Activated naive CD8-positive, alpha-beta T cell treated with anti-CD3 and anti-CD28 coated beads, Interleukin-2, amount 10 ng/mL, durations not matched to agents 7 days and 5 days (primary cell): ENCODE data around the gene GNB1. TPM values are rescaled to one million over a fixed set of nuclear protein-coding genes. Genes with fewer than 3 reads are reported as not detected.

Source experiments
- ATAC-seq: fragments of 150-1000 bp; cut with Tn5 transposase; one replicate; pipeline ENCODE4 v1.10.0; 2021; ENCODE audit warnings: low read depth, moderate library complexity
- POLR2A ChIA-PET: fragments of 350-600 bp; sonication (Branson Sonifier 250); formaldehyde crosslinking; loops from one replicate; lab custom pipeline; 2021; ENCODE audit warnings: antibody characterized with exemption; lab: Charles Lee
- DNase-seq: peaks from one replicate; pipeline ENCODE4 v3.0.0; 2021
- H3K27ac Mint-ChIP-seq: one replicate; pipeline ENCODE4 v1.8.0; 2022; ENCODE audit warnings: mild to moderate bottlenecking, mixed read lengths
- H3K27me3 Mint-ChIP-seq: one replicate; pipeline ENCODE4 v1.8.0; 2022; ENCODE audit warnings: mild to moderate bottlenecking, moderate library complexity, mixed read lengths
- H3K36me3 Mint-ChIP-seq: one replicate; pipeline ENCODE4 v1.8.0; 2021; ENCODE audit warnings: mild to moderate bottlenecking, mixed read lengths
- H3K4me1 Mint-ChIP-seq: one replicate; pipeline ENCODE4 v1.8.0; 2021; ENCODE audit warnings: mixed read lengths
- H3K4me3 Mint-ChIP-seq: one replicate; pipeline ENCODE4 v1.8.0; 2022; ENCODE audit warnings: mild to moderate bottlenecking, moderate library complexity, mixed read lengths
- H3K9me3 Mint-ChIP-seq: one replicate; pipeline ENCODE4 v1.8.0; 2021; ENCODE audit warnings: mixed read lengths
- total RNA-seq, 2 experiments: library from RNA; stranded (reverse); gene quantifications; one replicate each; pipeline ENCODE4 v1.2.3, GENCODE V29; 2021

GNB1 gene
- total RNA-seq, 2 experiments from 2014 or later = 353 to 372 TPM

DNA sequence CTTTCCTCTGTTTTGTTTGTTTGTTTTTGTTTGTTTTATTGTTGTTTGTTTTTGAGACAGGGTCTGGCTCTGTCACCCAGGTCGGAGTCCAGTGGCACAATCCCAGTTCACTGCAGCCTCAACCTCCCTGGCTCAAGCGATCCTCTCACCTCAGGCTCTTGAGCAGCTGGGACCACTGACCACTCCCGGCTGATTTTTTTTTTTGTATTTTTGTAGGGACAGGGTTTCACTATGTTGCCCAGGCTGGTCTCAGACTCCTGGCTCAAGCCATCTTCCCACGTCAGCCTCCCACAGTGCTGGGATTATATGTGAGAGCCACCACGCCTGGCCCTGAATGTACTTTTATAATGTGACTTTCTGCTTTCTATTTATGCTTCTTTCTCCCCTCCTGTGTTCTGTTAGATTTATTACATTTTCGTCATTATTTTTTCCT lies 19.2 kb upstream of the GNB1 start:
- Mint-ChIP-seq H3K4me3 (peak overlapping the region; percentile 70), H3K27me3 (peaks cover 4% of the 10 kb centered on the region), H3K4me1 (peaks cover 12% of the 10 kb centered on the region), H3K9me3 (no peaks in the 10 kb centered on the region), H3K36me3 (no peaks in the 10 kb centered on the region), H3K27ac (peak overlapping the region; percentile 77)
- no peak for ATAC-seq
- POLR2A ChIA-PET = interaction anchor here (0.7 to 1.7 kb wide), 3 partner anchors 12 to 186 kb away, joined by 3 to 7 read pairs (median 5); partner anchors contain the start of gene CDK11A
- no peak for DNase-seq

DNA sequence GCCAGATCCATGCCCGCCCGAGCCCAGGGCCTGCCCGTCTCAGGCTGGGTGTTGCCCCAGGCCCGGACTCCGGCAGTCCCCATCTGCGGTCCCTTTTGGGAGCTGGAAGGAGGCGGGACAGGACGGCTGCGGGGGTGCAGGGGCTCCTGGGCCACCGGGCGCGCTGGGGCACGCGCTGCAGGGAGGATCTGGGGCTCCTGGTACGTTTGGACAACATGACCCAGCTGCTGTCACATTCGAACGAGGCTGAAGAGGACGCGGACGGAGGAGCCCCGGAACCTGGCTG lies 17.6 kb upstream of the GNB1 start:
- Mint-ChIP-seq H3K9me3 (no peaks in the 10 kb centered on the region), H3K27me3 (peaks cover 3% of the 10 kb centered on the region), H3K36me3 (no peaks in the 10 kb centered on the region), H3K4me3 (peak overlapping the region; percentile 71), H3K4me1 (peaks cover 12% of the 10 kb centered on the region), H3K27ac (peak overlapping the region; percentile 73)
- POLR2A ChIA-PET = interaction anchor here (0.9 to 4.9 kb wide), 13 partner anchors 9 to 278 kb away, joined by 3 to 38 read pairs (median 4); partner anchors contain the start of gene NADK
- no peak for DNase-seq
- peak; percentile 19 for ATAC-seq

DNA sequence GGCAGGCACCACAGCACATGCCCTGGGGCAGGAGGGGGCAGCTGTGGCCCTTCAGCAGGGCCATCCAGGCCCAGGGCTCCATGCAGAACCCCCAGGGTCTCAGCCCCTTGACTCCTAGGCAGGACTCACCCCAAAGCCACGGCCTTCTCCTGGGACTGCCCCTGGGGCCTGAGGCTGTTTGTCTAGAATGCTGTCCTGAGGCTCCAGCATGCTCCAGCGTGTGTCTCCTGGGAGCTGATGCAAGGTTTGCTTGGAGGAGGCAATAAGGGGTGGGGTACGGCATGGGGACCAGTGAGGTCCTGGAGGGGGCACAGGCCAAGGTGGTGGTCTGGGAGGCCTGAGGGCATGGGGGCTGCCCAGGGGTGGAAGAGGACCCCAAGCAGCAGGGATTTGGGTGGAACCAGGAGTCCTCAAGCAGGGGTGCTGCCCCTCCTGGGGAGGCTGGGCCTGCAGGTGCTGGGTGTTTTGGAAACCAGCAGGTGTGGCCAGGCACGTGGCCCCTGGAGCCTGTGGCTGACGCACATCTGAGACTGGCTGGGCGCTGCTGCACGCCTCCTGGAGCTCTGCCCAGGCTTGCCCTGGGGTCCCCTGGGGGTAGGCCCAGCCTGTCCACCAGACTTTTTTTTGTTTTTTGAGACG lies 16.3 kb upstream of the GNB1 start:
- ATAC-seq = no peak
- Mint-ChIP-seq H3K36me3 (no peaks in the 10 kb centered on the region), H3K27me3 (peaks cover 1% of the 10 kb centered on the region), H3K9me3 (no peaks in the 10 kb centered on the region), H3K4me1 (peaks cover 12% of the 10 kb centered on the region), H3K27ac (no peak overlapping the region), H3K4me3 (no peak overlapping the region)
- peak; percentile 38 for DNase-seq
- POLR2A ChIA-PET = interaction anchor here (2.5 to 4.9 kb wide), 2 partner anchors 128 to 137 kb away, joined by 6 to 38 read pairs; partner anchors contain the start of gene NADK

DNA sequence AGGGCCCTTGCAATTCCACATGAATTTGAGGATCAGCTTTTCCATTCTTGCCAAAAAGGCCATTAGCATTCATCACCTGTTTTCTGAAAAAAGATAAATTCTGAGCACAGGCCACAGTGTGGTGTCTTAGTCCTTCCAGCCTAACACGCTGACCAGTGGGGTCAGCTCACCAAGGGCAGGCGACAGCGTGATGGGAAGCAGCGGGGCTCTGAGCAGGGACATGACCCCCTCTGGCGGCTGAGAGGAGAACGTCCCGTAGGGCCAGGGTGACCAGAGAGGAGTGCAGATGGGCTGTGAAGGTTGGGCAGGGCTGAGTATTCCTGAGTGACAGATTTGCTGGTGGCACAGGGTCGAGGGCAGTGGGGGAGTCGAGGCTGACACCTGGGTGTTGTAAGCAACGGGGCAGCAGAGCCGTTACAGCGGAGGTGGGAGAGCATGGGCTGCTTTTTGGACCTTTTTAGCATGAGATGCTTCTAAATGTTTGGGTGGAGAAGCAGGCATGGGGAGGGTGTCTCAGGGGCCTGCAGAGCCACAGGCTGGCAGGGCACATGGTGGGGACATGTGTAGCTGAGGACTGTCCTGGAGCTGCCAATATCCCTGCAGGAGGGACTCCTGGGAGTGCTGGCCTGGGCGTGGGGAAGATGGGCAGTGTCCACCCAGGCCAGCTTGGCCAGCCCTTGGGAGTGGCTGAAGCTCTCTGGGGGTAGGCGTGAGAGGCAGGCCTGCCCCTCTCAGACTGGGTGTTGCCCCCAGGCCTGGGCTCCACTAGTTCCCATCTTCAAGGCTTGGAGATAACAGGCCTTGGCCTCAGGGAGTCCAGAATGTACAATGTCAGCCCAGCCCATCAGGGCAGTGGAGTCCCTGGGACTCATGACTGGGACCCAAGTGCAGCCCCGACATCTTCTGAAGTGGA lies 15.6 kb upstream of the GNB1 start:
- Mint-ChIP-seq H3K27me3 (peaks cover 1% of the 10 kb centered on the region), H3K4me1 (peaks cover 12% of the 10 kb centered on the region)
- POLR2A ChIA-PET = interaction anchor here (4.9 kb wide), 1 partner anchor 128 kb away, joined by 38 read pairs; the partner anchor contains the start of gene NADK

DNA sequence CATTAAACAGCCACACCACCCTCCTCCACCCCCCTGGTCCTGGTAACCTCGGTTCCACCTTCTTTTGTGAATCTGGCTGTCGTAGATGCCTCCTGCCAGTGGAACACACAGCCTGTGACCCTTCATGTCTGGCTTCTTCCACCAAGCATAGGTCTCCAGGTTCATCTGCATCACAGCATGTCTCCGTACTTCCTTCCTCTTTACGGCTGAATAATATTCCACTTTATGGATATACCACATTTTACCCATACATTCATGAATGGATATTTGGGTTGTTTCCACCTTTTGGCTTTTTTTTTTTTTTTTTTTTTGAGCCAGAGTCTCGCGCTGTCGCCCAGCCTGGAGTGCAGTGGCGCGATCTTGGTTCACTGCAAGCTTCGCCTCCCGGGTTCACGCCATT lies 12.3 kb upstream of the GNB1 start:
- Mint-ChIP-seq H3K27me3 (peaks cover 7% of the 10 kb centered on the region), H3K4me3 (no peak overlapping the region), H3K4me1 (peaks cover 10% of the 10 kb centered on the region), H3K9me3 (no peaks in the 10 kb centered on the region), H3K27ac (no peak overlapping the region), H3K36me3 (no peaks in the 10 kb centered on the region)
- DNase-seq (no peak), ATAC-seq (no peak)
- POLR2A ChIA-PET = no interaction called here

More for the DNA sequence above, 15.6 kb upstream of the GNB1 start:
- Mint-ChIP-seq H3K9me3 (no peaks in the 10 kb centered on the region), H3K27ac (peak overlapping the region; percentile 78), H3K4me3 (peak overlapping the region; percentile 30), H3K36me3 (no peaks in the 10 kb centered on the region)
- ATAC-seq (peak; percentile 27), DNase-seq (peak; percentile 73)

DNA sequence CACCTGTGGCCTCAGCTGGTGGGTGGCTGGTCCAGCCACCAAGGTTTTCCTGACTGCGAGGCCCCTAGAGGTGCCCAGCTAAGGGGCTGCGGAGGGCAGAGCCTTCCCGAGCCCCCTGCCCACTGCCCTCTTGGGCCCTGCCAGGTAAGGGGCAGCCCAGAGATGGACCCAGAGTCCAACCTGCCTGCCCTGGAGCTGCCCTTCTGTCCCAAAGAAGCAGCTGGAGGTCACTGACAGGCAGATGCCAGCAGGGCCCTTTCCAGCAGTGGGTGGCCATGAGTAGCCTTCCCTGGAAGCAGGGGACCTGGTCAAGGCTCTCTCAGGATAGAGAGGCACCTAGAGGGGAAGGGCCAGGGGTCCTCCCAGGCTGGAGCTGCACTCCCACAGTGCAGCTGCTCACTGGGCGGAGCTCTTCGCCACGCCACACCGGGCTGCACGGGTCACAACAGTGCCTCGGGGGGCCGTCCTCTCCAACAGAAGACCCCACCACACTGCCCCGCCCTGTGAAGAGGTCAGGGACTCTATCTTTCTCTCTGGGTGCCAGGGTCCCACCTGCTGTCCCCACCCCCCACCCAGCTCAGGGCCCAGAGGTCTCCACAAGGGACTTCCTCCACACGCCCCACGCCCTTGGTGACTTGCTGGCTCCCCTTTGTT lies 10.9 kb upstream of the GNB1 start:
- H3K4me3 Mint-ChIP-seq = no peak overlapping the region
- H3K4me1 Mint-ChIP-seq = peaks cover 7% of the 10 kb centered on the region
- POLR2A ChIA-PET = interaction anchor here (0.8 kb wide), 1 partner anchor 125 kb away, joined by 3 read pairs; no protein-coding TSS in a partner anchor
- no peaks in the 10 kb centered on the region for H3K9me3 Mint-ChIP-seq
- ATAC-seq = no peak
- H3K36me3 Mint-ChIP-seq = no peaks in the 10 kb centered on the region
- H3K27me3 Mint-ChIP-seq = peaks cover 7% of the 10 kb centered on the region
- no peak for DNase-seq
- no peak overlapping the region for H3K27ac Mint-ChIP-seq

DNA sequence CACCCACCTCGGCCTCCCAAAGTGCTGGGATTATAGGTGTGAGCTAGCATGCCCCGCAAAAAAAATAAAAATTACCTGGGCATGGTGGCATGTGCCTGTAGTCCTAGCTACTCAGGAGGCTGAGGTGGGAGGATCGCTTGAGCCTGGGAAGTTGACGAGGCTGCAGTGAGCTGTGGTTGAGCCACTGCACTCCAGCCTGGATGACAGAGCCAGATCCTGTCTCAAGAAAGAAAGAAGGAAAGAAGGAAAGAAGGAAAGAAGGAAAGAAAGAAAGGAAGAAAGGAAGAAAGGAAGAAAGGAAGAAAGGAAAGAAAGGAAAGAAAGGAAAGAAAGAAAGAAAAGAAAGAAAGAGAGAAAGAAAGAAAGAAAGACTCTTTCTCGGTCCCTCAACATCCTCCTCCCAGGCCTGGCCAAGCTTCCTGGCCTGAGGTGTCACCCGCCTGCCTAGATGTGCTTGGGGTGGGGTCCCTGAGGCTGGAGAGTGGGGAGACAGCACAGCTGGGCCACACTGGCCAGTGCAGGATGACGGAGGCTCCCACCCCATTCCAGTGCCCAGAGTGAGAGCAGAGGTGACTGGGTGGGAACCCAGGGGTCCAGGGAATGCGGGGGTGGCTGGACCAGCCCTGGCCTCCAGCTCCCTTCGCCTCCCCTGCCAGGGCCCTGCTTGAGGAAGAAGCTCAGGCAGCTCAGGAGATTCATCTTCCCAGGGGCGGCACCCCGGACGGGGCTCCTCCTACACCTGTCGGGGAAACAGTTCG lies 10.2 kb upstream of the GNB1 start:
- H3K4me3 Mint-ChIP-seq = no peak overlapping the region
- no peak for DNase-seq
- no peaks in the 10 kb centered on the region for H3K36me3 Mint-ChIP-seq
- H3K27me3 Mint-ChIP-seq = peaks cover 7% of the 10 kb centered on the region
- peaks cover 3% of the 10 kb centered on the region for H3K4me1 Mint-ChIP-seq
- ATAC-seq = no peak
- H3K27ac Mint-ChIP-seq = no peak overlapping the region
- no peaks in the 10 kb centered on the region for H3K9me3 Mint-ChIP-seq
- POLR2A ChIA-PET = no interaction called here

DNA sequence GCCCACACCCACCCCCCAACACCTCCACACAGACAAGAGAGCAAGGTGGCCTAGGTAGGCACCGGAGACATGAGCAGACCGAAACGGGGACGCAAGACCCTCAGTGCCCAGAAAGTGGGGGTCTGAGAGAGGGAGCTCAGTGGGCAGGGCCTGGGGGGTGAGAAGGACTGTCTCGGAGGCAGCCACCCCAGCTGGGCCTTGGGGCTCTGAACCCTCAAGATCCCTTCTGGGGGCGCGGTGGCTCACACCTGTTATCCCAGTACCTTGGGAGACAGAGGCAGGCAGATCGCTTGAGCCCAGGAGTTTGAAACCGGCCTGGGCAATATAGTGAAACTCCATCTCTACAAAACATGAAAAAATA lies 9.1 kb upstream of the GNB1 start:
- POLR2A ChIA-PET = interaction anchor here (0.9 kb wide), 1 partner anchor 9 kb away, joined by 3 read pairs; no protein-coding TSS in a partner anchor

DNA sequence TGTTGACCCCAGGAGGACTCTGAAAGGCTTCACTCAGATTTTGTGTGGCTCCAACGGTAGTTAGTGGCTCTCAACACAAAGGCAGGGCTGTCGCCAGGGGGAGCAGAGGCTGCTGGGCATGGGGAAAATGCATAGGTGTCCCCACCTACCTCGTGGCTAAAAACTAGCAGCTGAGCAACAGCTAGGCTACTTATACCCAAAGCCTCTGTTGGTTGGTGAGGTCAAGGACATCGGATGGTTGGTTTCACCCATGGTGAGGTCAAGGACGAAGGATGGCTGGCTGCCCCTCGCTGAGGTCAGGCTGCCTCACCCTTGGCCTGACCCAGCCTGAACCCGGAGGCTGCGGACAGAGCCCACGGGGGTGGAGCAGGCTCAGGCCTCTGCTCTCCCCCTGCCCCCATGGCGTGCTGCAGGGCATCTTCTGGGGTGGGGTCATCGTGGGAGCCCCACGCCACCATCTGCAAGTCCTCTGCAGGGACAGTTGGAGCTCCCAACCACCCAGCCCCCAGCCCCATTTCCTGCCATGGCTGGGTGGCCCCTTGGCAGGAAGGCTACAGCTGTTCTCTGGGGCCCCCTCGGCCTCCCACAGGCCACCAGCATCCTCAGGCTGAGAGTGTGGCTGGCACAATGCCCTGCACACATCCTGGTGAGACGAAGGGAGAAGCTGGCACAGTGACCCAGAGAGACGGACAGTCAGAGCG lies 8.5 kb upstream of the GNB1 start:
- ATAC-seq = peak; percentile 45
- POLR2A ChIA-PET = interaction anchor here (0.6 to 1.5 kb wide), 3 partner anchors 9 to 16 kb away, joined by 3 to 7 read pairs (median 5); no protein-coding TSS in a partner anchor
- DNase-seq = peak; percentile 44
- H3K36me3 Mint-ChIP-seq = no peaks in the 10 kb centered on the region
- peaks cover 7% of the 10 kb centered on the region for H3K27me3 Mint-ChIP-seq
- no peak overlapping the region for H3K4me3 Mint-ChIP-seq
- no peaks in the 10 kb centered on the region for H3K9me3 Mint-ChIP-seq
- H3K27ac Mint-ChIP-seq = peak overlapping the region; percentile 45
- peaks cover 10% of the 10 kb centered on the region for H3K4me1 Mint-ChIP-seq

More for the DNA sequence above, 9.1 kb upstream of the GNB1 start:
- no peak for DNase-seq
- Mint-ChIP-seq H3K27me3 (peaks cover 7% of the 10 kb centered on the region), H3K36me3 (no peaks in the 10 kb centered on the region), H3K27ac (no peak overlapping the region), H3K9me3 (no peaks in the 10 kb centered on the region), H3K4me1 (peaks cover 4% of the 10 kb centered on the region), H3K4me3 (no peak overlapping the region)
- no peak for ATAC-seq

DNA sequence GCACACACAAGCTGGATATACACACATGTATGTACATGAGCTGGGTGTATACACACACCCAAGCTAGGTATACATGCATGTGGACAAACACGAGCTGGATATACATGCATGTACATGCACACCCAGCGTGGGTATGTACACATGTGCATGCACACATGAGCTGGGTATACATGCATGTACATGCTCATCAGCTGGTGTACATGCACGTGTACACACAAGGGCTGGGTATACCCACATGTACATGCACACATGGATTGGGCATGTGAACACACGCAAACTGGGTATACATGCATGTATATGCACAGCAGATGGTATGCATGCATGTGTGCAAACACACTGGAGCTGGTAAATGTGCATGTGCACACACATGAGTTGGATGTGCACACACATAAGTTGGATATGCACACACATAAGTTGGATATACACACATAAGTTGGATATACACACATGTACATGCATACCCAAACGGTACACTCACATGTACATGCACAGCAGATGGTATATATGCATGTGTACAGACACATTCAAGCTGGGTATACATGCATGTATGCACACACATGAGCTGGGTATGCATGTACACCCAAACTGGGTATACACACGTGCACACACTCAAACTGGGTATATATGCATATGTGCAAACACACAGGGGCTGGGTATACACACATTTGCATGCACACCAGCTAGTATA lies 7.5 kb upstream of the GNB1 start:
- H3K27me3 Mint-ChIP-seq = peaks cover 6% of the 10 kb centered on the region
- H3K4me3 Mint-ChIP-seq = no peak overlapping the region
- ATAC-seq = no peak
- no peaks in the 10 kb centered on the region for H3K36me3 Mint-ChIP-seq
- no peak for DNase-seq
- peaks cover 10% of the 10 kb centered on the region for H3K4me1 Mint-ChIP-seq
- no peak overlapping the region for H3K27ac Mint-ChIP-seq
- no peaks in the 10 kb centered on the region for H3K9me3 Mint-ChIP-seq
- POLR2A ChIA-PET = interaction anchor here (1.5 kb wide), 1 partner anchor 11 kb away, joined by 7 read pairs; no protein-coding TSS in a partner anchor

DNA sequence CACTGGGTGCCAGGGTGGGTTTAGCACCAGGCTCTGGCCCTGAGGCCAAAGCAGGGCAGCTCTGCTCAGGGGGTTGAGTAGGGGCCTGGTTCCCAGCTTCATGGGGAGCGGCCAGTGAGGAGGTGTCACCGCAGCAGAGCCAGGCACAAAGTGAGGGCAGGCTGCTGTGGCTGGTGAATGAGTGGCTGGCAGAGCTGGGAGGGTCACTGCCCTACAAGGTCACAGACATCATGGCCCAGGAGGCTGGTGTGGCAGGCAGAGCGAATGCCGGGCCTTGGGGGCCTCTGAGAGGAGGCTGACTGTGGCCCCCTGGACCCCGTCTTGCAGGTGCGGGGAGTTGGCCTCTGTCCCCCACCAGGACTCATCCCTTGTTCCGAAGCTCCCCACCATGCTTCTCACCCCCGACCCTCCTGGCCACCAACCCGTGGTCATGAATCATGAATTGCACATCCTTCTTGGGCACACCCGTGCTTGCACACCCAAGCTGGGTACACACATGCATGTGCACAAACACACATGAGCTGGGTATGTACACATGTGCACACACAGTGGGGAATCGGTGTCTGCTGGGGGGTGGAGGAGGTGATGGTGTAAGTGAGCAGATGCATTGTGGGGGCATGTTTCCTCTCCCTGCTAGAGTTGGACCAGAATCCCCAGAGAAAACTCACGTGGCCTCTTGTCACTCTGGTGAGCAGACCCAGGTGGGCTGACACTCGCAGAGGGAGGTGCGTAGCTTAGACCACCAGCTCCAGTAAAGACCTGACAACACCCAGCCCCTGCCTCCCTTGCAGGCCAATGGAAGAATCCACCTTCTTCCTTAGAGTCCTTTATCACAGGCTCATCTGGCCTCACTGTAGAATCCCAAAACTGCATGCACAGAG lies 4.8 kb upstream of the GNB1 start:
- POLR2A ChIA-PET = no interaction called here
- Mint-ChIP-seq H3K36me3 (peaks cover 3% of the 10 kb centered on the region), H3K27ac (no peak overlapping the region), H3K27me3 (peaks cover 2% of the 10 kb centered on the region), H3K9me3 (no peaks in the 10 kb centered on the region), H3K4me3 (no peak overlapping the region), H3K4me1 (peaks cover 24% of the 10 kb centered on the region)
- DNase-seq (no peak), ATAC-seq (no peak)
